HG03025 (cell line): ENCODE results near the gene EHBP1L1.

Experiments used
- ATAC-seq: cut with Tn5 transposase; IDR thresholded peaks from one replicate; pipeline ENCODE4 v1.9.1; 2021; ENCODE audit warnings: mild to moderate bottlenecking, moderate library complexity; ENCODE audit not compliant: unreplicated experiment, low FRiP score

Gene EHBP1L1

DNA sequence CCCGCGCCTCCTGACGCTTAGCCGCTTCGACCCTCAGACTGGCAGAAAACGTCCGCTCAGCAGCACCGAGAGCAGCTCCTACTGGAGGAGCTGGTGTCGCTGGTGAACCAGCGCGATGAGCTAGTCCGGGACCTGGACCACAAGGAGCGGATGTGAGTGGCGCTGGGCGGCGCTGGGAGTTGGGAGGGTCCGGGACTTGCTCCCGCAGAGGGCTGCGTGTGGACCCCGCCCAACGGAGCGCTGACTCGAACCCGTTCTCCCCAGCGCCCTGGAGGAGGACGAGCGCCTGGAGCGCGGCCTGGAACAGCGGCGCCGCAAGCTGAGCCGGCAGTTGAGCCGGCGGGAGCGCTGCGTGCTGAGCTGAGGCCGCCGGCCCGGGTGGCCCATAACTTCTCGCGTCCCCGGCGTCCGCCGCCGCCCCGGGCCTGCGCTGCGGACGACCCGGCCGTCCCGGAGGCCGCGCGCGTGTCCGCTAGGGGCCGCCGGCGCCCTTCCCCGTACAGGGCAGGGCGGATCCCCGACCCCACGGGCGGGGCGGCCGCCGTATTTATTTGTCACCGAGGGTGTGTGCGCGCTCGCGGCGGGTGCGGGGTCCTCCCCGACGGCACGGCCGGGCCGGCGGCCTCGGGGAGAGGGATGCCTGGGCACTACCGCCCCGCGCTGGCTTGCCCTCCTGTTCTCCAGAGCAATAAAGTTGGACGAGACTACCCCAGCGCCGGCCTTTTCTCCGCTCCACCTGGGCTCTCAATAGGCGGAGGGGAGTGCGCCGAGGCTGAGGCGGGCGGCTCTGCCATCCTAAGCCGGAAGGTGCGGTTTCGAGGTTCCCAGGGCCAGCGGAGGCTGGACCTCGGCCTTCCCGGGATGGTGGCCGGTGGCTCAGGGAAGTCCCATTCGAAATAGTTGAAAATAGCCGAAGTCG lies 16.3 kb downstream of the EHBP1L1 start:
- no peak for ATAC-seq

DNA sequence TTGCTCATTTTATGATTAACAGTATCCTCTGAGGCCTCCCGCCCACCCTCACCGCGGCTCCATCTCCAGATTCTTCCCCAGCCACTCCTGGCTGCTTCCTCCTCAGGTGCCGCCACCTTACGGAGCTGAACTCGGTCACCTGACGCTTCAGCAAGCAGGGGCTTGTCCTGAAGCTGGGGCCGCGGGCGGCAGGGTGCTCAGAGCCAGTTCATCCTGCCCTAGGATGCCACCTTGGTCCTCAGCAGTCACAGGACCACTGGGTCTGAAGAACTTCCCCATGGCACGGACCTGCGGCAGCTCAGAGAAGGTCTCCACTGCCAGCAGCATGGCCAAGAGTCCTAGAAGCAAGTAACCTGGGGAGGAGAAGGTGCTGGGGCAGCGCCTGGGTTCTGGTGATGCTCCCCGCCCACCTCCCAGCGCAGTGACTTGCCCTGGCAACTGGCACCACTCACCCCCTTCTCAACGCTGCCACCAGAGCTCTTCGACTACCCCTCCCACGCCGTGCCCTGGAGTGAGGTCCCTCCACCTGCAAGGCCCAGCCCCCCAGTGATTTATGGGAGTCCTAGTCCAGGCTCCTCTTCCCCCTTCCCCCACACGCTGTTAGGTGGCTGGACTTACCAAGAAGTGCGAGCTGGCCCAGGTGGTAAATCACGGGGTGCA lies 17.1 kb downstream of the EHBP1L1 start:
- no peak for ATAC-seq

GRCh38 chr11:65593518-65594414 lies 17.9 kb downstream of the EHBP1L1 start:
- ATAC-seq = no peak

- ATAC-seq = no peak
Observed at GRCh38 chr11:65595131-65595530, 19.3 kb downstream of the EHBP1L1 start.

GRCh38 chr11:65595543-65596281 lies 19.9 kb downstream of the EHBP1L1 start, which contains the start of gene KCNK7:
TSS of gene KCNK7 (minus strand) at chr11:65595800. CDS start at chr11:65595772, 28 bp downstream.
- no peak for ATAC-seq

GRCh38 chr11:65596520-65596919 lies 20.7 kb downstream of the EHBP1L1 start:
- ATAC-seq = no peak

- ATAC-seq = no peak
Observed at GRCh38 chr11:65598258-65598699, 22.4 kb downstream of the EHBP1L1 start.

- ATAC-seq = no peak
Observed at GRCh38 chr11:65599216-65599954, 23.5 kb downstream of the EHBP1L1 start.

- ATAC-seq = no peak
Observed at GRCh38 chr11:65599955-65600246, 24.0 kb downstream of the EHBP1L1 start.

GRCh38 chr11:65604258-65604657 lies 28.4 kb downstream of the EHBP1L1 start:
- ATAC-seq = no peak

DNA sequence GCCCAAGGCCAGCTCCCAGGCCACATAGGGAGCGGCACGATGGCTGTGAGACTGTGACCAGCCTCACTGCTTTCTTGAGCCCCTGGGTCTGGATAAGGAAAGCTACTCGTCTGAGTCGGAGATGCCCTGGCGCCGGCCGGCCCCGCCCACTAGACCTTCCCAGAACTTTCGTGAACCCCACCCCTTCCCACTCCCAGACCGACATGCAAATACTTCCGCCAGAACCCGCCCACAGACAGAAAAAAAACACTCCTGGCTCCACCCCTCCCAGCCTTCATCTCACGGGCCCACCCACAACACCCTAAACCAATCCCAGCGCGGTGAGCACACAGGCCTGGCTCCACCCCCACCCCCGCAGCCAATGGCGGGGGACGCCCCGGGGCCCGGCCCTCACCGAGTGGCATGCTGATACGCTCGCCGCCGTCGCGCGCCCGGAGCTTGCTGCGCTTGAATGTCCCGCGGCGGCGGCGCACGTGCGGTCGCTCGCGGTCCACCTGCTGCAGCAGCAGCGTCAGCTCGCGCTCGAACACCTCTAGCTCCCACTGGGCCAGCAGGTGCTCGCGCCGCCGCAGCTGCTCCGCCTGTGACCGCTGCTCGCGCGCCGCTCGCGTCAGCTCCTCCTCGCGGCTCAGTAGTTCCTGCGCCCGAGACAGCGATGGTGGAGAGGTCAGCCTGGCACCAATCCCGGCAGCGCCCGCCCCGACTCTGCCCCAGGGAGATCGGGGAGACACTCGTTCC lies 31.2 kb downstream of the EHBP1L1 start:
- ATAC-seq = no peak

DNA sequence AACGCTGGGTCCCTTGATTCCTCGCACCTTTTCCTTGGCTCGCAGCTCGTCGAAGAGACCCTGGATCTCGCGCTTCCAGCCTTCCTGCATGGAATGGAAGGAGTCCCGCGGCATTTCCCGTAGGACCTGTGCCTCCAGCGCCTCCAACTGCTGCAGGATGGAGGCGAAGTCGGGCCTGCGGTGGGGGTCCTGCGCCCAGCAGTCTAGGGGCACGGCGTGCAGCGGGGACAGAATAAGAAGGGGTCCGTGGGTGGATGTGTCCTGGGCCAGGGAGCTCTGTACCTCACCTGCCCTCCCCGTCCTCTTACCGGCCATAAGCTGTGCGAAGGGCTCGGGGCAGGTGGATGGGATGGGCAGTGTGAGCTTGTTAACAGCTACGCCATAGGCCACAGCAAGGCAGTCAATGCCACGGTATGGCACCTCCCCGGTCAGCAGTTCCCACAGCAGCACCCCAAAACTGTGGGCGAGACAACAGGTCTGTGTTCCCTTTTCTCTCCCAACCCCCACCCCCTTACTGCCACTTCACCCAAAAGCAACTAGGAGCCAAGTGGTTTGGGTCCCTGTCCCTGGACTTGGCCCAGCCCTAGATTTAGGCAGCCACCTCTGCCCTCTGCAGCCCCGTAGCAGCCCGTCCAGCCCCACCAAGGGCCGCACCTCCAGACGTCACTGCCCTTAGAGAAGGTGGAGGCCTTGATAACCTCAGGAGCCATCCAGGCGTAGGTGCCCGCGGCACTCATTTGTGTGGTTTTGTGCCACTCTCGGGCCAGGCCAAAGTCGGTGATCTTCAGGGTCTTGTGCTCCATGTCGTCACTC lies 32.0 kb downstream of the EHBP1L1 start:
- ATAC-seq = no peak

DNA sequence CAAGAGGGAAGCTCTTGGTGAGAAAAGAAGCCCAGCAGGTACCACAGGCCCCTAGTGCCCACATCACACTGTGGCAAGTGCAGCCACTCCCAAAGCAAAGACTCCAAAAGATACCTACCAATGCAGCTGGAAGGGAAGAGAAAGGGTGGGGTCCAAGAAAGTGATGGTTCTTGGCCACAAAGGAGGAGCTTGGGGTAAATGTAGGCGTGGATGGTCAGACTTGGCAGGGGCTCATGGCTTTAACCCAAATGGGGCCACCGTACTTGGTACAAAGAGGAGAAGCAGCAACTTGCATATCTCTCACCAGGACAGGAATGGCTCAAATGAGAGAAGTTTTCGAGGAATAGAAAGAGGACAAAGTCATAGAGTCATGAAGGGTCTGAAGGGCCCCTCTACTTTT lies 33.4 kb downstream of the EHBP1L1 start:
- no peak for ATAC-seq

- no peak for ATAC-seq
Observed at GRCh38 chr11:65609665-65610064, 33.8 kb downstream of the EHBP1L1 start.

- no peak for ATAC-seq
Observed at GRCh38 chr11:65610404-65610803, 34.6 kb downstream of the EHBP1L1 start.

GRCh38 chr11:65611028-65611757 lies 35.3 kb downstream of the EHBP1L1 start:
- ATAC-seq = no peak
